GM21576 (cell line): ENCODE results near the gene PHACTR1.

ENCODE experiments used
- ATAC-seq: cut with Tn5 transposase; IDR thresholded peaks from one replicate; pipeline ENCODE4 v1.9.1; 2021; ENCODE audit warnings: mild to moderate bottlenecking, moderate library complexity; ENCODE audit not compliant: unreplicated experiment

Gene PHACTR1

GRCh38 chr6:13328076-13328874, 611.7 kb downstream of the PHACTR1 start, which contains the start of gene TBC1D7:
TSS of gene TBC1D7 (minus strand) at chr6:13328537. CDS start at chr6:13326898, 1,639 bp downstream.
- peak; percentile 85 for ATAC-seq

GRCh38 chr6:13328875-13329183, 612.3 kb downstream of the PHACTR1 start:
- ATAC-seq = no peak

GRCh38 chr6:13331516-13332348, 615.2 kb downstream of the PHACTR1 start:
- ATAC-seq = no peak

- no peak for ATAC-seq
Observed at GRCh38 chr6:13332349-13332706, 615.8 kb downstream of the PHACTR1 start.

- ATAC-seq = no peak
Observed at GRCh38 chr6:13334953-13335352, 618.4 kb downstream of the PHACTR1 start.

- ATAC-seq = no peak
Observed at GRCh38 chr6:13336553-13336952, 620.0 kb downstream of the PHACTR1 start.

GRCh38 chr6:13338038-13338437, 621.5 kb downstream of the PHACTR1 start:
- no peak for ATAC-seq
